HUES6 (cell line): ENCODE measurements around the gene UBE4A.
A peak's percentile ranks its signal among the peaks of the same experiment; 100 is the strongest.
"Not testable (repeated sequence)": the region's sequence is repeated elsewhere in the genome, so short reads cannot be mapped to it uniquely, and the experiment has no call there.

Source experiments
- H3K27ac ChIP-seq: 2 replicates; pipeline ENCODE4 v1.7.0; 2013; ENCODE audit warnings: low read depth, mild to moderate bottlenecking, low read length, inconsistent platforms
- H3K27me3 ChIP-seq: 2 replicates; pipeline ENCODE4 v1.6.1; 2013; ENCODE audit warnings: low read length; ENCODE audit not compliant: control insufficient read depth, insufficient read depth
- H3K36me3 ChIP-seq: 2 replicates; pipeline ENCODE4 v1.6.1; 2013; ENCODE audit warnings: low read length; ENCODE audit not compliant: control insufficient read depth, insufficient read depth
- H3K4me1 ChIP-seq: 2 replicates; pipeline ENCODE4 v1.6.1; 2013; ENCODE audit warnings: low read length; ENCODE audit not compliant: control insufficient read depth, insufficient read depth
- H3K4me3 ChIP-seq: 2 replicates; pipeline ENCODE4 v1.5.1; 2013; ENCODE audit warnings: low read depth, low read length
- H3K9ac ChIP-seq: one replicate; pipeline ENCODE4 v1.6.1; 2013; ENCODE audit warnings: mild to moderate bottlenecking, low read length
- H3K9me3 ChIP-seq: 2 replicates; pipeline ENCODE4 v1.6.1; 2013; ENCODE audit warnings: low read depth, low read length; ENCODE audit not compliant: control insufficient read depth, insufficient read depth

The UBE4A gene

DNA sequence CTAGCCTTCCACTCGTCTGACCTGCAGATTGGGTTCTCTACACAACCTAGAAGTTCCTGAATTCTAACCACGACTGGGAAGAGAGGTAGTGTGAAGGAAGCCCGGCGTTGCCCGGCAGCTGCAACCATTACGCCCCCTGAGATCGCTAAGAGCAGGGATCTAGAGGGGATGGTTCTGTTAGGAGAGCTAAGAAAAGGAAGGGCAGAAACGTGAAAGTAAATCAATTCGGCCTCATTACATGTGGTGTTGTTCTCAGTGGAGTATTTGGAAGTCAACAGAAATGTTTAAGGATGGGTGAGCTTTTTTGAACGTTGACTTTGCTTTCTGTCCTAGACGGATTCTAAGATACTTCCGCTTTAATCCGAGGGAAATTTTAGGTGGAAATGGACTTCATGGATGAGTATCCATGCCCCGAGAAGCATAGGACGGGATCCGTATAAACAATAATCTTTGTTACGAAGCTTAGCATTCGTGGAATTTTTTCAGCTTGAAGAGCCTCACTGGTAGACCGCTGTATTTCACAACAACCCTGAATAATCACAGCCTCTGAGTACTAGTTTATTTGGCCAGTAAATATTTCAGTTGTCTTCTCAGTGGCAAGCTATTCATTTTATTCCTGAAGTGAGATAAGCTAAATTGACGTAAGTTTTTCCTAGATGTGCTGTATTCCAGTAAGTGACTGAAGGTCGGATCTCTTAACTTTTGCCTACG is 42.6 kb downstream of the UBE4A start:
- no peaks in the 10 kb centered on the region for H3K4me1 ChIP-seq
- peak overlapping the region; percentile 98 for H3K9ac ChIP-seq

DNA sequence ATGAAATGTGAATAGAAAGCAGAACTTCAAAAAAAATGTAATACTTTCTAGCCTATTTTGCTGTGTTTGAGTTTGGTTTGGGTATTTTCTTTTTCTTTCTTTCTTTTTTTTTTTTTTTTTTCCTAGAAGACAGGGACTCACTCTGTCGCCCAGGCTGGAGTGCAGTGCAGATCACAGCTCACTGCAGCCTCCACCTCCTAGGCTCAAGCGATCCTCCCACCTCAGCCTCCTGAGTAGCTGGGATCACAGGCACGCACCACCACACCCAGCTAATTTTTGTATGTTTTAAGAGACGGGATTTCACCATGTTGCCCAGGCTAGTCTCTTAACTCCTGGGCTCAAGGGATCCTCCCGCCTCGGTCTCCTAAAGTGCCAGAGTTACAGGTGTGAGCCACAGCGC is 43.2 kb downstream of the UBE4A start:
- not testable (repeated sequence) for H3K4me1 ChIP-seq, H3K27ac ChIP-seq, H3K9me3 ChIP-seq, H3K27me3 ChIP-seq
- Histone ChIP-seq H3K4me3 (peak overlapping the region; percentile 91), H3K9ac (peak overlapping the region; percentile 98), H3K36me3 (peaks cover 32% of the 10 kb centered on the region)

More for the DNA sequence above, 42.6 kb downstream of the UBE4A start:
- Histone ChIP-seq H3K36me3 (peaks cover 29% of the 10 kb centered on the region), H3K4me3 (peak overlapping the region; percentile 91), H3K27me3 (no peaks in the 10 kb centered on the region), H3K9me3 (no peaks in the 10 kb centered on the region), H3K27ac (peak overlapping the region; percentile 99)

DNA sequence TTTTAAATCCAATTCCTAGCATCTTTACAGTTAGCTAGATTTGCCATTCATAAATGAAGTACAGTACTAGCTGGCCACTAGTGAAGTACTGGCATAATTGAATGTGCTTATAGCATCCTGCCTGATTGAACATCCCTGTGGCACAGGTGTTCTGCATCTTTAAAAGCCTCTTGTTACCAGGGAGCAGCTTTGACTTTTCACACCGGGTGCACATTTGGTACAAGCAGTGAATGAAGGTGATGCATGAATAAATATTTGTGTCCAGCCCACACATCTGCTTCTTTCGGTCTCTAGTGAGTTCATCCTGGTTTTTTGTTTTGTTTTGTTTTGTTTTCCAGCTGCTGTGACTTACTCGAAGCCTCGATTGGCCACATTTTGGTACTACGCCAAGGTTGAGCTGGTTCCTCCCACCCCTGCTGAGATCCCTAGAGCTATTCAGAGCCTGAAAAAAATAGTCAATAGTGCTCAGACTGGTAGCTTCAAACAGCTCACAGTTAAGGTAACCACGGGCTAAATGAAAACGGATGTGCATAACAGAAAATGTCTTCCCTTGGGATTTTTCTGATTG is 47.3 kb downstream of the UBE4A start:
- Histone ChIP-seq H3K4me1 (no peaks in the 10 kb centered on the region), H3K9me3 (no peaks in the 10 kb centered on the region), H3K27me3 (no peaks in the 10 kb centered on the region), H3K36me3 (peaks cover 50% of the 10 kb centered on the region), H3K27ac (no peak overlapping the region), H3K4me3 (no peak overlapping the region), H3K9ac (no peak overlapping the region)

DNA sequence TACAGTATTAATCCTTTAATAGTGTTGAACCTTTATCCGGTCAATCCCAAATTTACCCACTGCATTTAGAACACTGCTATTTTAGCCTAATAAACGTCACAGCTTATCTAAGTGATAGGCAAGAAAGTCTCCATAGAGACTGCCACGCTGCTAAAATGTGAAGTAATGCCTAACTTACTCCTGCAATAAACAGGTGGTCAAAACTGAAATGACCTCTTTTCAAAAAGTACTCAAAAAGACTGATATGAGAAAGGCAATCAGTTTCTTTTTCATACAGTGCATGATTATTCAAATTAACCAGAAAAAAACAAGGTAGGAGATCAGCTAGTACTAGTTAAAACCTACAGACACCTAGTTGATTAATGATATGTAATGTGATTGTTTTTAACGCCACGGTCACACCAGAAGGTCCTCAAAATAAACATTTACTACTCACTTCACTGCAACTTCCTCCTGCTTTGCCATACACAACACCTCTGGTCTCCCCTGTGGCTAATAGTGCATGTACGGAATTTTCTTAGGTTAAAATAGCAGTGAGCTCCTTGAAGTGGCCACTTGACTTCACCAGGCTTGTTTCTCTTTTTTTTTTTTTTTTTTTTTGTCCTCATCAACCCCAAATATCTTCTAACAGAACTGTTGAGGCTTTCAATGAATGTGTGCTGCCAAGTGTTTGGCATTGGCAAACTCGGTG is 50.8 kb downstream of the UBE4A start:
- Histone ChIP-seq H3K9me3 (no peaks in the 10 kb centered on the region), H3K9ac (no peak overlapping the region), H3K4me3 (no peak overlapping the region), H3K27ac (no peak overlapping the region), H3K36me3 (peaks cover 41% of the 10 kb centered on the region), H3K4me1 (peaks cover 2% of the 10 kb centered on the region), H3K27me3 (no peaks in the 10 kb centered on the region)

DNA sequence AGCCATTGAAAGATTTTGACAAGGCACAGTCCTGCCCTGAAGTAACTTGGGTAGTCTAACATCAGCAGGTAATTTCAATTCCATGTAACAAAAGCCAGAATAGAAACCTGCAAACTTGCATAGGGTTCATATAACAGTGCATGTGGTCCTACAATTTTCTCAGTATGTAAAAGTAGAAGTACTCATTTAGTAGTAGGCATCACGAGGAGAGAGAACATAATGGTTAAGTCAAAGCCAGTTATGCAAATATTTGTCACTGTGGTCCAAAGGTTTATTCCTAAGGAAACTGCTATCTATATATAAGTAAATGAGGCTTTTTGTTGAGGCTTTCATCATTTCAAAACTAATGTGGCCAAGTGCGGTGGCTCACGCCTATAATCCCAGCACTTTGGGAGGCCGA is 52.1 kb downstream of the UBE4A start:
- H3K27ac ChIP-seq: no peak overlapping the region
- no peaks in the 10 kb centered on the region for H3K9me3 ChIP-seq
- no peak overlapping the region for H3K4me3 ChIP-seq
- peaks cover 30% of the 10 kb centered on the region for H3K36me3 ChIP-seq
- H3K27me3 ChIP-seq: no peaks in the 10 kb centered on the region
- H3K9ac ChIP-seq: no peak overlapping the region
- H3K4me1 ChIP-seq: peaks cover 14% of the 10 kb centered on the region

DNA sequence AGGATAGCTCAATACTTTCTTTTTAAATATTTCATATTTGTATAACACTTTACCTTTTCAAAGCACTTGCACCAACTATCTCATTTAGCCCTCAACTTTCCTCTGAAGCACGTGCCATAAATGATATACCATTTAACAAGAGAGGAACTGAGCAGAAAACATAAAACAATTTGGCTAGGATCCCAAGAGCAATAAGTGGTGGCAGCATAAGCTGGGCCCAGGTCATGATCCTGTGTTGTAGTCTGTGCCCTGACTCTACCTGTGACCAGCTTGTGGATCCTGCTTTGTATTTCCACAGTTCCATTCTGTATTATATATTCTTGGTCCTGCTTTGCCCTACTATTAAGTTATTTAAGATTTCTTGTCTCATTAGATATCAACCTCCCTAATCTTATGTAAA is 53.5 kb downstream of the UBE4A start:
- no peak overlapping the region for H3K9ac ChIP-seq
- H3K4me1 ChIP-seq: peaks cover 20% of the 10 kb centered on the region
- peaks cover 18% of the 10 kb centered on the region for H3K36me3 ChIP-seq
- no peak overlapping the region for H3K27ac ChIP-seq
- H3K9me3 ChIP-seq: no peaks in the 10 kb centered on the region
- H3K27me3 ChIP-seq: no peaks in the 10 kb centered on the region
- no peak overlapping the region for H3K4me3 ChIP-seq

DNA sequence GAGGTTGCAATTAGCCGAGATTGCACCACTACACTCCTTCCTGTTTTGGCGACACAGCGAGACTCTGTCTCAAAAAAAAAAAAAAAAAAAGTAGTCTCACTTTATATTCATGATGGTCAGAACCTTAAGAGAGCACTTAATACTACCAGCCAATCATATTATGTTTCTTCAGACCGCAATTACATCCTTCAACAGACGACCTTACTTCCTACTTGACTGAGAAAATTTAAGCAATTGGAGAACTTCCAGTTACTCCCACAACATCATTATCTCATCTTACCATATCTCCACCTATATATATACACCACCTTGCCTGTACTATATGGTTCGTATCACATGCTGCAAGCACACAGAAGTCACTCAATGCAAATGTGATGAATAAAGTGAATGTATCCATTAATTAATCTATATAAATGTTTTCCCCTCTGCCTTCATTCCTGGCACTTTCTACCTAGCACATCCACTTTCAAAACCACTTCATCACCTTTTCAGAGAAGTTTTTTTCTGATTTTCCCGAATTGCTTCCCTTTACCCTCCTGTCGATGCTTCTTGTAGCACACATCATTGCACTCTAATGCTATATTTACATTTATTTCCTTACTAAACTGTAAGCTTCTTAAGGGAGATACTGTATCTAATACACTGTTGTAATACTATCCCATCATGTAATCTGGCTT is 55.8 kb downstream of the UBE4A start:
- H3K9ac ChIP-seq: peak overlapping the region; percentile 1
- H3K36me3 ChIP-seq: no peaks in the 10 kb centered on the region
- H3K9me3 ChIP-seq: no peaks in the 10 kb centered on the region
- no peaks in the 10 kb centered on the region for H3K27me3 ChIP-seq
- peak overlapping the region; percentile 29 for H3K27ac ChIP-seq
- H3K4me3 ChIP-seq: no peak overlapping the region
- peaks cover 23% of the 10 kb centered on the region for H3K4me1 ChIP-seq

DNA sequence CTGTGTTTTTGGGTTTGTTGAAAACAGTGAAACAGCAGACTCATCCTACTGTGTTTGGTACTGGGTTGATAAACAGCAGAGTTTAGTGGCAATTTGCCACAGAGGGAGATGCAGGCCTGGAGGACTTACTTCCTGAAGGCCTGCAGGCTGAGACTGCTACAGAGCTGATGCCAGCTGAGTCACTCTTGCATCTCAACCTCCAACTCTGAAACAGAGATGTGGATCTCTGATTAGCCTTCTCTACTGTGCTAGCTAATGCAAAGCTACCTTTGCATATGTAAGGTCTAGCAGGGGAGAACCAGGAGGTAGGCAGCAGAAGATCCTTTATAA is 56.3 kb downstream of the UBE4A start:
- no peak overlapping the region for H3K4me3 ChIP-seq
- H3K27ac ChIP-seq: peak overlapping the region; percentile 29

DNA sequence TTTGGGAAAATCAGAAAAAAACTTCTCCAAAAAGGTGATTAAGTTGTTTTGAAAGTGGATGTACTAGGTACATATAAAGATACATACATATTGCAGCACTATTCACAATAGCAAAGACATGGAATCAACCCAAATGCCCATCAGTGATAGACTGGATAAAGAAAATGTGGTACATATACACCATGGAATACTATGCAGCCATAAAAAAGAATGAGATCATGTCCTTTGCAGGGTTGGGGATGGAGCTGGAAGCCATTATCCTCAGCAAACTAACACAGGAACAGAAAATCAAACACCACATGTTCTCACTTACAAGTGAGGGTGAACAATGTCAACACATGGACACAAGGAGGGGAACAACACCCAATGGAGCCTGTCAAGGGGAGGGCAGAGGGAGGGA is 57.5 kb downstream of the UBE4A start:
- not testable (repeated sequence) for H3K4me3 ChIP-seq, H3K36me3 ChIP-seq, H3K9ac ChIP-seq, H3K9me3 ChIP-seq, H3K27ac ChIP-seq, H3K27me3 ChIP-seq
- H3K4me1 ChIP-seq: peaks cover 23% of the 10 kb centered on the region

More for the DNA sequence above, 56.3 kb downstream of the UBE4A start:
- H3K4me1 ChIP-seq: peaks cover 23% of the 10 kb centered on the region
- no peaks in the 10 kb centered on the region for H3K9me3 ChIP-seq
- peak overlapping the region; percentile 1 for H3K9ac ChIP-seq
- H3K36me3 ChIP-seq: no peaks in the 10 kb centered on the region
- no peaks in the 10 kb centered on the region for H3K27me3 ChIP-seq

DNA sequence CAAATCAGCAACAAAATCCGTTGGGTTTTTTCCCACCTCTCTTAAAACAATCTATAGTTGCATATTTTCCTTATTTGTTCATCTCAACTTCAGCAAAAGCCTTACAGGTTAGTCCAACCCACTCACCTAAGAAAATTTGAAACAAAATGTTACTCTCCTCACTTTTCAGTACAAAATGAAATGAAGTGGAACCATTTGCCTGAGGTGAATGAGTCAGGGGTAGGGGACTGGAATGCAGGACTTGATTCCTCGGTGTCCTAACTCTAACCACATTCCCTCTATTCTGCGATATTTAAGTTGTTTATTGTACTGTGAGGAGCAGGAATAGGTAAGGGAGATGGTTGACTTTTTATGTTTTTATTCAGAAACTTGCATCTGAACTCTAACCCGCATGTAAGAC is 58.4 kb downstream of the UBE4A start:
- H3K36me3 ChIP-seq: no peaks in the 10 kb centered on the region
- H3K27ac ChIP-seq: peak overlapping the region; percentile 62; the same call in 1 of the 2 replicates
- H3K4me3 ChIP-seq: no peak overlapping the region
- H3K9me3 ChIP-seq: no peaks in the 10 kb centered on the region
- H3K27me3 ChIP-seq: no peaks in the 10 kb centered on the region
- H3K9ac ChIP-seq: no peak overlapping the region
- peaks cover 23% of the 10 kb centered on the region for H3K4me1 ChIP-seq

DNA sequence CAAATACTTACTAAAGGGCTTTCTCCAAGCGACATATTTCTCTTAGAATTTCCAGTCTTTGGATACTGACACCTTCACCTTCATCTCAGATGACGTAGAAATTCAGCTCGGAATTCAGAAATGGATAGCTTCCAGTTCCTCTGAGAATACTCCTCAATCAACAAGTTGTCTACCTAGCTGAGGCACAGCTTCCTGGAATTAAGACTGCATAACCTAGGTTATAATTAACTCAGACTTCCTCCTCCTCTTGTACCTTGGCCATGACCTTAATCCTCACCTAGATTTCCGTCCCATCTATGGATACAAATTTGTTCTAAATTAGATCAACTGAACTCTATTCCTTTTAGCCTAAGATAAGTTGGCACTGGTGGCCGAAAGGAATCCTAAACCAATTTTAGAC is 59.4 kb downstream of the UBE4A start:
- Histone ChIP-seq H3K4me3 (no peak overlapping the region), H3K9ac (no peak overlapping the region), H3K36me3 (no peaks in the 10 kb centered on the region), H3K27me3 (no peaks in the 10 kb centered on the region), H3K27ac (no peak overlapping the region), H3K9me3 (no peaks in the 10 kb centered on the region), H3K4me1 (peaks cover 23% of the 10 kb centered on the region)
